GM19043 (cell line): ENCODE data around the gene COL19A1.

ENCODE experiments used
- ATAC-seq: cut with Tn5 transposase; IDR thresholded peaks from one replicate; pipeline ENCODE4 v1.9.1; 2021; ENCODE audit warnings: low read depth; ENCODE audit not compliant: unreplicated experiment

The COL19A1 gene

GRCh38 chr6:70041411-70041810 lies 175.1 kb downstream of the COL19A1 start:
- no peak for ATAC-seq

DNA sequence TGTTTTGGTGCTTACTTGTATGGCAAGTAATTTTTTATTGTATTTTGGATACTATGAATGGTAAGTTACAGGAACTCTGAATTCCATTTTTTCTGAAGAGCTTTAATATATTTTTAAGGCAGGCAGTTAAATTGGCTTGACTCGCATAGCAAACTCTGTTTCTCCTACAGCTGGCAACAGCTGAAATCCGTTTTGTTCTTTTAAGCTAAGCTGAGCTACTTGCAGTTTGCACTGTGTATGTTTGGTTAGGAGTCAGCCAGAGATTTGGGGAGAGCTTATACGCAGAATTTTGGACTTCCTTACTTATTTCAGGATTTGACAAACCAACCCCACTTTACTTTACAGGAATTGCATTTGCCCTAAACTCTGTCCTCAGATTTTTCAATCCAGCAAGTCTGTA lies 179.1 kb downstream of the COL19A1 start:
- ATAC-seq = no peak

- ATAC-seq = no peak
Observed at GRCh38 chr6:70051197-70052124, 185.1 kb downstream of the COL19A1 start.

DNA sequence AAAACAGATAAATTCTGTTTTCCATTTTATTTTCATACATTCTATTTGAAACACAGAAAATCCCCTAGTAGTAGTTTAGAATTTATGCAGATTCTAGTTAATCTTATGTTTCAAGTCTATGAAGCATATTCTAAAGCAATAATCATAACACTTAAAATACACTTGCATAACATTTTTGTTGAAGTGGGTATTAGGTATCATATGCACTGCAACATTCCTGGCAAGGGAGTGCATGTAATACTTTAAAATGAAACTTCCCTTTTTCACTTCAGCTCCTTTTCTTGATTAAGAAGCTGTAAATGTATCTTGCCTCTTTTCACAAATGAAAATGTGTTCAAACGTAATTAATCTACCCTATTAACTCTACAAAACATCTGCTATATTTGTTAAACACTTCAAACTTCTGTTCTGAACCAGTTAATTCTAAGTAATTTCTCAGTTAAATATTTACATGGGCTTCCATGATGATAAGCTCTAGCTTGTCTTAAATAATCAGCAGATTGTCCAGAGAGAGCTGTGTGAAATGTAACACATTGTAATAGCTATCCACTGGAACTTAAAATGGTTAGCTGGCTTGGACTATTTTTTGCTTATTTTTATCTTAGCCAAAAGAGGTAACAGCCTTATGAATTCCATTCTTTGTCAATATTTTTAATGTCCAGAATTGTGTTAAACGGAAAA lies 192.8 kb downstream of the COL19A1 start:
- ATAC-seq = no peak

DNA sequence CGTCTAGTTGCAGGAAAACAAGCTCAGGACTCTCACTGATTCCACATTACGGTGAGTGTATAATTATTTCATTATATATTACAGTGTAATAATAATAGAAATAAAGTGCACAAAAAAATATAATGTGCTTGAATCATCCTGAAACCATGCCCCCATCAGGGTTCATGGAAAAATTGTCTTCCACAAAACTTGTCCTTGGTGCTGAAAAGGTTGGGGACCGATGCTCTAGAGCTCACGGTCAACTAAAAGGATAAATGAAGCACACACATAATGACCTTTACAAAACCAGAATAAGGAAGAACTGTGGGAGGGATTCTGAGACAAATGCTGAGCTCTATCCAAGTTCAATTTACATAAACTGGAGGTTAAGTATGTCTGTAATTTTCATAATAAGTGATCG lies 194.3 kb downstream of the COL19A1 start:
- ATAC-seq = no peak

GRCh38 chr6:70061546-70061945 lies 195.2 kb downstream of the COL19A1 start:
- no peak for ATAC-seq

GRCh38 chr6:70062010-70062409 lies 195.7 kb downstream of the COL19A1 start:
- ATAC-seq = no peak

GRCh38 chr6:70072540-70073179 lies 206.3 kb downstream of the COL19A1 start:
- ATAC-seq = no peak

DNA sequence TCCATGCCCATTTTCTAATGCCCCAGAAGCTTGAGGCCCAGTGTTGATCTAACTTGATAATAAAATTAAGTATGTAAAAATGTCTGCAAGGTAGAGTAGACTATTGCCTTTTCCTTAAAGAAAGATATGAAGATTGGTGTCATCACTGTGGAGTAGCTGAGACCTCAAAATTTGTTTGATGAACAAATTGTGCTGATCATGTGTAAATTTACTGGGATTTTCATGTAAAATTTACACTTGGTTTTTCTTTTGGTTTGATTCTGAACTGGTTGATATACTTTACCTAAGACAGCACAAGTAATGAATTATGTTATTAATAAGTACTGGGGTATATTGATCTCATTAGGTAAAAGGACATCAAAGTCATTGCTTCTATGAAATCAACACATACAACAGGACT lies 207.3 kb downstream of the COL19A1 start:
- ATAC-seq = no peak

DNA sequence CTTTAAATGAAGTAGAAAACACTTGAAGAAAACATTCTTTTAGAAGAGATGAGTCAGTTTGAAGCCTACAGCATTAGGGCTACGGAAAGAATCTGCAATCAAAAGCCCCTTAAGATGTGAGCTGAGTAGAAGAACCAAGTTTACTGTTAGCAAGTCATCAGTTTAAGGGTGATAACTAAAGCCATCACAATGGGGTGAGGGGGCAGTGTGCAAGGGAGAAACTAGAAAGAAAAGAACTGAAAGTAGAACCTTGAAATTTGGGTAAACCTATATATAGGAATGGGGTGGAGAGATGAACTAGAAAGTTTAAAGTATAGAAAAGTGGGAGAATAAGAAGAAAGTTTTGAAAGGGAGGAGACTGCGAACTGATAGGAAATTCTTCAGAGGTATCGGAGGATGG lies 212.9 kb downstream of the COL19A1 start:
- ATAC-seq = no peak

DNA sequence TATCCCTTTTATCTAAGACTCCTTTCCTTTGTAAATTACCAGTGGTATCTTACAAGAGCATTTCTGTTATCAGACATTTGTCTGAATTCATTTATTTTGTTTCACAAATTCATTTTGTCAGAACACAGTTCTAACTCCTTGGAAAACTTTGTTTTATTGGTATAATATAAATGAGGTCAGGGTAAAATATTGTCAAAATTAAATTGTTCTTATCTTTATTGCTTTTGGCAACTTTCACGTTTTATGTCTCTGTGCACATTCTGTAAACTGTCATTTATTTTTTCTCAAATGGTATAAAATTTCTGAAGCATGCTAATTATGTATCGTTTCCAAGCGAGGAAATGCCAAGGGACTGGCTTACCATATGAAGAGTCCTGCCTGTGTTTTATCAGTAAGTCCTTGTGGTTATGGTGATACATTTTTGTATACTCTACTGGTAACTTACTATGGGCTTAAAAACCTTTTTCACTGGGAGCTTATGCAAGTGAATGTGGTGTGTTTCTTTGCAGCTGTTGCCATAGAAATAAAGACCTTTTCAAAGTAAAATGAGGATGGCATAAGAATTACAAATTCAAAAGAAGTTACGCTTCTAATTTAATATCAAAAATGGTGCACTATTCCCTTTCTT lies 214.2 kb downstream of the COL19A1 start:
- ATAC-seq = no peak

DNA sequence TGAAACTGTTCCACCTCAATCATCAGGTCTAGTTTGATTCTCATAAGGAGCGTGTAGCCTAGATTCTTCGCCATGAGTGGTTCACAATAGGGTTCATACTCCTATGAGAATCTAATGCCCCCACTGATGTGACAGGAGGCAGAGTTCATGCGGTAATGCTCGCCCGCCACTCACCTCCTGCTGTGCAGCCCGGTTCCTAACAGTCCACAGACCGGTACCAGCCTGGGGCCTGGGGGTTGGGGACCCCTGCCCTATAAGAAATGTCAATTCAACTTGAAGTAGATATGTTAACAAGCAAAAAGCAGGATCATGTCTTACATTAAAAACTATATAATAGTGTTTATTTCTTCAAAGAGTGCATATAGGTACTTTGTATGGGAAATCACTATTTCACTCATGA lies 216.5 kb downstream of the COL19A1 start:
- ATAC-seq = no peak

DNA sequence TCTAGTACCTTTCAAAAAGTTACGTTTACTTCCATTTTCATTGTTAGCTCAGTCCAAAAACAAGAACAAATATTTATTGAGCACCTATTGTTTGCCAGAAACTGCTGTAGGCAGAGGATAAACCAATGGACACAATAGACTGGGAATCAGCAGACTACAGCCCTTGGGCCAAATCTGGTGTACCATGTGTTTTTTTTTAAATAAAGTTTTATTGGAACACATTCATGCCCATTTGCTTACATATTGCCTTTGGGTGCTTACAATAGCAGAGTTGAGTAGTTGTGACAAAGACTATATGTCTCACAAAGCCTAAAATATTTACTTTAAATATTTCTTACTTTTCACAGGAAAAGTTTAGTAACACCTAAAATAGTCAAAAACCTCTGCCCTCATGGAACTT lies 220.4 kb downstream of the COL19A1 start:
- no peak for ATAC-seq

- no peak for ATAC-seq
Observed at GRCh38 chr6:70094156-70094555, 227.8 kb downstream of the COL19A1 start.

DNA sequence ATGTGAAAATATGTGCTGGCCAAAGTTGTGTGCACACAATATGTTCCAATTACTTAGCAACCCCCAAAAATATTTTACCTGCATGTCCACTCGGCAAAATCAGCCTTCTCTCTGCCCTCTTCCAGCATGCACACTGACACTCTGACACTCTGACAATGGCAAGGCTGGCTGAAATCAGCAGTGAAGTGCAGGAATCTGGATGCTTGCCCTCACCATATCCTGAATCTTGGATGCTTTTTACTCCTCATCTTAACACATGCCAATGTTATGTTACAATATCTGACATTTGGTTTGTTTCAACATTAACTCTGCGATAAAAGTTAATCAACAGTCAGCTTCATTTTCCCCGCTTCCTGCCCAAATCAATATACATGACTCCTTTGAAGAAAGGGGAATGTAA lies 233.4 kb downstream of the COL19A1 start:
- no peak for ATAC-seq

GRCh38 chr6:70103798-70104197 lies 237.4 kb downstream of the COL19A1 start:
- ATAC-seq = no peak

GRCh38 chr6:70107852-70108629 lies 241.7 kb downstream of the COL19A1 start:
- ATAC-seq = no peak

DNA sequence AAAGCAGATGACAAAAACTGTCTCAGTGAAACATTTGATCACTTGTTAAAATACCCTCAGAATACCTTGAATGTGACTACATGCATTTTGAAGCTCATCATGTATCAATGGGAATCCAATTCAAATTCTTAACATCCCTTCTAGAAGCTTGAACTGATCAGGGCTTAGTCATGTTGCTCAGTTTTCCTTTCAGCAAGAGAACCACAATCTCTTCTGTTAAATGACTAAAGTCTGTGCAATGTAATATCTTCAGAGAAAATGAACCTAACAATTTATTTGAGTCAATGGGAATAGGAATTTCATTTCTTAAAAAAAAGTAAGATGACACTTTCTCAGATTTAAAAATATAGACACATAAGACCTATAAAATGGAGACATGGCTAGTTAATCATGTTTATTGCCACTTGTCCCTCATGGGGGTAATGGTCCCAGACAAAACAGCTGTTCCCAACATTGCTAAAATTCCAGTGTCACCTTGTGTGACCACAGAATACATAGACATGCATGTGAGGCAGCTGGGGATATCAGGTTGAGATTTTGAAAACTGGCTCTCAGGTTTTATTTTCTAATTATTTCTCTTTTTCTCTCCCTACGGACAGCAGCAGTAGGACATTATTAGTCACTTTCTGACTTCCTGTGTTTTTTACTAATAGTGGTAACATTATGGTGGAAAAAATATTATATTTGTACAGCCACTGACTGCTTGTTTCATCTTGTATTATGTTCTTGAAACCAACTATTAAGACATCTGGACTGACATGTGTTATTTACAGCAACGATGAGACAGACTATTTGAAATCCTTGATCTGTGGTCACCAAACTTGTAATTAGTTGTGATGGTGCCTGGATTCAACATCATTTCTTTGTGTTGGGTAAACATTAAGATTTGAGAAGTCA lies 244.0 kb downstream of the COL19A1 start:
- no peak for ATAC-seq

- ATAC-seq = no peak
Observed at GRCh38 chr6:70111737-70112136, 245.4 kb downstream of the COL19A1 start.
